Epithelial cell of esophagus (primary cell): ENCODE results near the gene PTPRM.
A peak's percentile ranks its signal among the peaks of the same experiment; 100 is the strongest.

ENCODE experiments used
- DNase-seq: peaks from one replicate; pipeline ENCODE4 v3.0.0; 2010; ENCODE audit warnings: low read depth
- H3K4me3 ChIP-seq: 2 replicates; pipeline ENCODE4 v1.5.1; 2011; ENCODE audit warnings: mild to moderate bottlenecking, low read length, control low read depth
- CTCF ChIP-seq: IDR thresholded peaks from 2 replicates; pipeline ENCODE4 v1.5.1; 2011; ENCODE audit warnings: low read depth, mild to moderate bottlenecking, low read length, control low read depth, inconsistent platforms; ENCODE audit not compliant: insufficient read depth; ENCODE audit errors: missing control alignments

PTPRM gene

GRCh38 chr18:8357320-8357719, 790.2 kb downstream of the PTPRM start:
- DNase-seq, result no peak
- H3K4me3 ChIP-seq, result no peak overlapping the region
- TF ChIP-seq CTCF, result no peak

- no peak for TF ChIP-seq CTCF
- H3K4me3 ChIP-seq, result no peak overlapping the region
- DNase-seq, result no peak
Measured at GRCh38 chr18:8358033-8358765, 791.1 kb downstream of the PTPRM start.

GRCh38 chr18:8359076-8359475, 792.0 kb downstream of the PTPRM start:
- H3K4me3 ChIP-seq, result no peak overlapping the region
- TF ChIP-seq CTCF, result peak; percentile 18
- no peak for DNase-seq

- DNase-seq, result peak; percentile 8
- no peak for TF ChIP-seq CTCF
- H3K4me3 ChIP-seq, result no peak overlapping the region
Measured at GRCh38 chr18:8359481-8359880, 792.4 kb downstream of the PTPRM start.

- DNase-seq, result no peak
- no peak overlapping the region for H3K4me3 ChIP-seq
- no peak for TF ChIP-seq CTCF
Measured at GRCh38 chr18:8361941-8362471, 794.9 kb downstream of the PTPRM start.

GRCh38 chr18:8362863-8363262, 795.7 kb downstream of the PTPRM start:
- no peak for DNase-seq
- no peak overlapping the region for H3K4me3 ChIP-seq
- no peak for TF ChIP-seq CTCF

- H3K4me3 ChIP-seq, result no peak overlapping the region
- no peak for TF ChIP-seq CTCF
- DNase-seq, result no peak
Measured at GRCh38 chr18:8364385-8364784, 797.3 kb downstream of the PTPRM start.
